OCI-M1 (cell line): ENCODE measurements around the gene USB1.

ENCODE experiments used
- DNase-seq: peaks from one replicate; lab custom pipeline; 2025; lab: John Stamatoyannopoulos, UW

USB1 gene

DNA sequence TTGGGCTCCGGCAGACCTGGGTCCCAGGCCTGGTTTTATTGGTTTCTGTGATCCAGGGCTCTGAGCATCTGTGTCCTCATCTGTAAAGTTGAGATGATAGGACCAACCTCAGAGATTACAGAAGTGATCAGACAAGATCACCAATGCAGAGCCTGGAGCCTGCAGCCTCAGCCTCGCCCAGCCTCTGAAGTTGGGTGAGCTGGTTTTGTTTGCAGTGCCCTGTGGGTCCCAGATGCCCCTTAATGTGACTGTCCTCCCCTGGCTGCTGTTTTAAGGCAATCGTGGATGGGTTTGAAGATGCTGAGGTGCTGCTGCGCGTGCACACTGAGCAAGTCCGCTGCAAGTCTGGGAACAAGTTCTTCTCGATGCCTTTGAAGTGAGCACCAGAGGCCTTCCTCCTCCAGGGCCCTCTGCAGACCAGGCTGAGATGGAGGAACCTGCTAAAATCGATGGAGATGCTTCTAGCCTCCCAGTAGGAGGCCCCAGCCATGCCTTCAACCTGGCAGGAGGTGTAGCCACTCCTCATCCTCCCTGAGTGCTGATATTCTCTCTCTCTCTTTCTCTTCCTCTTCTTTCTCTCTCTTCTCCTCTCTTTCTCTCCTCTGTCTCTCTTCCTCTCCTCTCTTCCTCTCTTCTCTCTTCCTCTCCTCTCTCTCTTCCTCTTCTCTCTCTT is 18.8 kb downstream of the USB1 start:
- DNase-seq = no peak

DNA sequence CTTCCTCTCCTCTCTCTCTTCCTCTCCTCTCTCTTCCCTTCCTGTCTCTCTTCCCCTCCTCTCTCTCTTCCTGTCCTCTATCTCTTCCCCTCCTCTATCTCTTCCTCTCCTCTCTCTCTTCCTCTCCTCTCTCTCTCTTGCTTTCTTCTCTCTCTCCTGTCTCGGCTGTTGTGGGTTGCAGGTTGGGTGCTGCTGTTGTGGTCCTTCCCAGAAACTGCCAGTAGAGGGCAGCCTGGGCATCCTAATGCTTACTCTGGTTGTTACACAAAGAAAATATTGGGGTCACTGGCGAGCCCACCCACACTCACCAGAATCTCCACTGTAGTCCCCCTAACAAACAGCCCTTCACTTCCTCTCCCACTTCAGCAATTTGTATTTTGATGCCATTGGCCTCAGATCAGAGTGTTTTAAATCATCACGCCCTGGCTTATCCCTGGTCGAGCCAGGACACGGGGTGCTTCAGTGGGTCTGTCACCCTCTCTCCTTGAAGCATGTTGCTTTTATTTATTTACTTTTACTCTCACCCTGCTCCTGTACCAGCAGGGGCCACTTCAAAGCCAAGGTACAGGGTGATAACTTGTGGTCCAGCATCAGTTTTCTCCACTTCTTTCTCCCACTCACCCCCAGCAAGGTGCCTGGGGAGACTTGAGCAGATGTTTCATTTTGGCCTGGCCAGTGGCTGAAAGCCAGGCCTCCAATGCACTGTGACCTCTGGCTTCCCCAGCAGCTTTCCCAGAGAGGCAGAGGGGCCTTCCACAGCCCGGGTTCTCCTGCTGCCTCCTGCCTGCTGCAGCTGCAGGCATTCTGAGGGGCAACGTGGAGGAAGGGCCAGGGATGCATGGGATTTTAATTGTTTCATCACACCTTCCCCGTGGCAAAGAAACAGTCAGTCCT is 19.7 kb downstream of the USB1 start:
- DNase-seq = peak; percentile 49

DNA sequence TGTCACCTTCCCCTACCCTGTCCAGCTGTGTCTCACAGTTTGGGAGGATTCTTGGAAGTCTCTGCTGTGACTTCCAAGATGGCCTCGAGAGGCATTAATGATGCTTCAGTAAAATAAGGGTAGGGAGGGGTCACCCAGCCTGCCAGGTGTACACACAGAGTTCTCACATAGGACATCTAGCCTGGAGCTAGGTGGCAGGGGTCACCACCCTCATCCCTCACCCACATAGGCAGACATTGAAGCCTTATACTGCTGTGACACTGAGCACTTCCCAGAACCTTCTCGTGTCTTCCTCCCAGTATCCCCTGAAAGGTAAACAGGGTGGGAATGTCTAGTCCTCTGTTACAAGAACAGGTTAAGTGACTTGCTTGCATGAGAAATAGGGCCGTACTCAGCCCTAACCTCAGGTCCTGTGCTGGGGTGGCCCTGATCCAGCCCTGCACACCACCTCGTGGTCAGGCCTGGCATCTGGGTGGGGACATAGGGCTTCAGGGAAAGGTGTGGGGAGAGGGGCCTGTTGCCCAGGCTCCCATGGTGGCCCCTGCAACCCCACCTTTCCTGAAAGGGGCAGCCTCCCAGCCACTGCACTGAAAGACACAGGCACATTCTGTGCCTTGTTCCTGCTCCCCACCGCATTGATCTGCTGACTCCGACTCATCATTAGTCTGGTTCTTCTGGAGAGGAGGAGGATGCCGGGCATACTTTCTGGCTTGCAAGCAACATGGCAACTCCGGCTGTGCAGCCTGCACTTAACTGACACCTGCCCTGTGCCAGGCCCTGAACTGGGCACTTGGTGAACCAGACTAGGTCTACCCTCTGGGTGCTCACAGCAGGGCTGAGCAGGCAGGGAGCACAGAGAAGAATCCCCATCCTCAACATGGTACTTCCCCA is 20.7 kb downstream of the USB1 start:
- DNase-seq = no peak

DNA sequence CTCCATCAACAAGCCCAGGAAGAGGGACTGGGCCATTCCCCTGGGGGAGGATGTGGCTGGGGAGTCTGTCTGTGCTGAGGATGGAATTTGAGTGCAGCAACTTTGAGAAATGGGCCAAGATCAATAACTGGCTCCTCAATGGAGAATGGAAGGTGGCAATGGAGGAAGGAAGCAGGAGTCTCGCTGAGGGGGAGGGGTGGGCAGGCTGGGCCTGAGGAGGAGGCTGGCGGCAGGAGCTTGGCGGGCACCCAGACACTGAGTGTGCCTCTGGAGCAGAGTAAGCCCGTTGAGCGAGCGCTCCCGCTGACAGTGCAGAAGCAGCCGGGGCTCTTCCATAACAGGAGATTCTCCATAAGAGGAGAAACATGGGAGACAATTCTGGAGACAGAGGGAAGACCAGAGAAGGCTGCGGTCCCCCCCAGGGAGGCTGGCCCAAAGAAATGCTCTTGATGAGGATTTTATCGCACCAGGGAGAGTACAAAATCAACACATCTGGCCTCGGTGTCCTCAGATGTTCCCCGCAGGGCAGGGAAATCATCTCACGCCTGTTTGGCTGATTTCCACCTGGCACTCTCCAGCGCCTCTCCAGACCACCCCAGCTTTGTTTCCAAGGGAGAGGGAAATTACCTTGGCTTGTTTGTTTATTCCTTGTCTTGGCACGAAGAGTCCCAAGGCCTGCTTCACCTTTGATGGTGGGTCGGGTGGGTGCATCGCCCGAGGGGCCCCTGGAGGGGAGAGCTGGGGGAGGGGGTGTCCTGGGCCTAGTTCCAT is 21.6 kb downstream of the USB1 start:
- no peak for DNase-seq

GRCh38 chr16:58024486-58025350 is 23.5 kb downstream of the USB1 start:
- no peak for DNase-seq

- DNase-seq = peak; percentile 59
Measured at GRCh38 chr16:58025351-58026138, 24.3 kb downstream of the USB1 start, which contains the start of gene MMP15. Gene MMP15, plus strand, starts transcription at chr16:58025754. Its CDS starts 597 bp downstream, at chr16:58026351.

DNA sequence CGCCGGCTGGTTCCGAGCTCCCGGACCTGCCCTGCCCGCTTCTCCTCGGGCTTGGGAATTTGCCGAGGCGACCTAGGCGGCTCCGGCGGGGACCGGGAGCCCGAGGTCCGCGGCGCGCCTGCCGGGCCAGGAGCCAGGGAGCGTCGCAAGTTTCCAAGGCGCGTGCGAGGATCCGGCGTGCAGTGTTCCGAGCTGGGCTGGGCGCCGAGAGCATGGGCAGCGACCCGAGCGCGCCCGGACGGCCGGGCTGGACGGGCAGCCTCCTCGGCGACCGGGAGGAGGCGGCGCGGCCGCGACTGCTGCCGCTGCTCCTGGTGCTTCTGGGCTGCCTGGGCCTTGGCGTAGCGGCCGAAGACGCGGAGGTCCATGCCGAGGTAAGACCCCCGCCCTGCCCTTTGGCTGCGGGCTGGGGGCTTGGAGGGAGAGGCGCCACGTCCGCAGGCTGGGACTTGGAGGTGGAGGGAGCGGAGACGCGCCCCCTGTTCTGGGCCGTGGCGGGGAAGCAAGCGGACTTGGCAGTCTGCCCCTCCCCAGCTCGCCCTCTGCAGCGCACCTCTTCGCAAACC is 25.0 kb downstream of the USB1 start:
- peak; percentile 46 for DNase-seq

GRCh38 chr16:58026705-58027160 is 25.5 kb downstream of the USB1 start:
- DNase-seq = no peak

- no peak for DNase-seq
Measured at GRCh38 chr16:58027161-58027915, 26.1 kb downstream of the USB1 start.

- DNase-seq = no peak
Measured at GRCh38 chr16:58027916-58028455, 26.8 kb downstream of the USB1 start.

- no peak for DNase-seq
Measured at GRCh38 chr16:58028541-58029070, 27.4 kb downstream of the USB1 start.

DNA sequence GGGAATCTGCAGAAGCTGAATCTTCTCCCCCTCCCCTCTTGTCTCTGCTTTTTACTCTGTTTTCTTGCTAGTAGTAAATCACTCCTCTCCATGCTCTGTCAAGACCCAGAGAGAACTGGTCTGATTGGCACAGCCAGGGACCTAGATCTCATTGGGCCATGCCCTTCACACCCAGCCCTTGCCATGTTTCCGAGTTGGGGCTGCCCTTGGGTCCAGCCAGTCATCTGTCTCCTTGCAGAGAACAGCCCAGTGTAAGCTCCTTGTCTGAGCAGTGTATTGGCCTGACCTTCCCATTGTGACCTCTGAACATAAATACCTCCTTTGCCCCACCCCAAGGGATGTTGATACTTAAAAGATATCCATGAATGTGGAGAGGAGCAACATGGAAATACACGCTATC is 28.2 kb downstream of the USB1 start:
- no peak for DNase-seq

- no peak for DNase-seq
Measured at GRCh38 chr16:58030136-58030840, 29.1 kb downstream of the USB1 start.

DNA sequence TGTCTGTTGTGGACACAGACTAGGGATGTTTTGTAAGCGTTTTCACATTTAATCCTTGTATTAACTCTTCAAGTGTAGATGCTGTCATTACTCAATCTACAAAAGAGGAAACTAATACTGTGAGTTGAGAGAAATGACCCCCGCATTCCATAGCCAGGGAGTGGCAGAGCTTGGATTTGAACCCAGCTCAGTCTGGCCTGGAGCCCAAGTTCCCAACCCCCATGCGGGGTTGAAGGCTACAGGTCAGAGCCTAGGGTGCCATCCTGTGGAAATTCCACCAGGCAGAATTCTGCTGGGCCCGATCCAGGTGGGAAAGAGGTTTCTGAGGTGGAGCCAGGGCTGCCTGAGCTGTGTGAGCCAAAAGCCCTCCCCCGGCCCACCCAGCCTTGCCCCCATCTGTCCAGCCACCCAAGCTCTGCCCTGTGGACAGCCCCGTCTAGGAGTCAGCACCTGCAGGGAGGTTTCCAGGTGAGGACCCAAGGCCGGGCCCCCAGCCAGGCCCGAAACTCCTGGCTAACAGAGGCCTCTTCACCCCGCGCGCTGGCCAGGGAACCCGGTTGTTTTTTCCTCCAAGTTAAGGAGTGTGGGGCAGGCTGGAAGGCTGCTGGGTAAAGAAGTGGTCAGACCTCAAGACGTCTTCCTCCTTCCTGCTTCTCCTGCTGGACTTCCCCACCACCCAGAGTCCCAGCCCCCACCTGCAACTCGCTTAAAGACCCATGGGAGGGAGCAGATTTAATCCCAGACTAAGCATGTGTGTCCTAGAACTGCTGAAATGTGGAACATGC is 30.0 kb downstream of the USB1 start:
- no peak for DNase-seq

DNA sequence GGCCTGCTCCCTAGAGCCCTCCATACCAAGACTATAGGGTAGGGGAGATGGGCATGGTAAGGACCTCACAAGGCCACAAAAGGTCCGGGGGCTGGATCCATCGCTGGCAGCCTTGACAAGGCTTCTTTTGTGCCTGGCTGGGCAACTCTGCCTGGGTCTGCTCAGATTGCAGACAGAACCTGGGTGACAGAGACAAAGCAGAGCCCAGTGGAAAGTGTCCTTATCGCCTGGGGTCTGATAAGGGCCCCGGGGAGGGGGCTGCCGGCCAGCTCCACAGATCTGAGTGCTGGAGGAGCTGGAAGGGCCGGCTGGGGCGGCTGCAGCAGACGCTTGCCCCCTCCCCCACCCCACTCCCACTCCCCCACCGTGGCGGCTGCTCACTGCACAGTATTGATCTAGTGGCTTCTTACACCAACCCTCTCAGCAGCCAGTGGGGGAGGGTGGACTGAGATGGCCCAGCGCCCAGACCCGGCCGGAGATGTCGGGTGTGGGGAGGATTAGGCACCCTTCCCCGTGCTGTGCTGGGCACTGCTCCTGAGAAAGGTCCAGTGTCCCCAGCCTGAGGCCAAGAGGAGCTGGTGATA is 31.6 kb downstream of the USB1 start:
- peak; percentile 68 for DNase-seq

- no peak for DNase-seq
Measured at GRCh38 chr16:58034128-58034685, 33.0 kb downstream of the USB1 start.
